Right lobe of liver (tissue), 4 donors: ENCODE measurements around the gene SPRED1.

Experiments used
- CTCF ChIP-seq, 4 donors: fragments of 200-600 bp in 3 of 4; fragments of 450-650 bp in 1 of 4; IDR thresholded peaks; one replicate each; pipeline versions ENCODE4 v1.5.1 to v1.8.0; 2016 to 2022; ENCODE audit warnings: antibody characterized with exemption in 4 of 4, mild to moderate bottlenecking in 2 of 4
- POLR2A ChIP-seq: fragments of 450-650 bp; IDR thresholded peaks from one replicate; pipeline ENCODE4 v1.6.1; 2017; ENCODE audit warnings: antibody characterized with exemption, mild to moderate bottlenecking
- donor health status: DM: no; HTN: no; CAD: no.
- donor health status: DM: no; HTN: no; CAD: no.
- donor health status: DM: no; HTN: yes; CAD: no.

- TF ChIP-seq CTCF (IDR thresholded peaks at IDR 0.05) (no peak), POLR2A (no peak)
Observed at GRCh38 chr15:38323895-38324294, 71.3 kb downstream of the SPRED1 start.
